T-helper 2 cell treated with Interferon-gamma antibody and Interleukin-4, amounts not matched to agents 5 μg/mL and 100 μg/mL, for 36 hours (primary cell): Measurements from ENCODE around the gene ELP6.
"Not testable (repeated sequence)": the region's sequence is repeated elsewhere in the genome, so short reads cannot be mapped to it uniquely, and the experiment has no call there.

Experiments used
- DNase-seq: peaks from one replicate; pipeline ENCODE4 v3.0.0; 2021; ENCODE audit warnings: low spot score
- H3K27ac Mint-ChIP-seq: one replicate; pipeline ENCODE4 v1.8.0; 2021; ENCODE audit warnings: mild to moderate bottlenecking, mixed read lengths
- H3K27me3 Mint-ChIP-seq: one replicate; pipeline ENCODE4 v1.8.0; 2021; ENCODE audit warnings: low read depth, mixed read lengths
- H3K36me3 Mint-ChIP-seq: one replicate; pipeline ENCODE4 v1.8.0; 2021; ENCODE audit warnings: low read depth, mixed read lengths
- H3K4me1 Mint-ChIP-seq: one replicate; pipeline ENCODE4 v1.8.0; 2021; ENCODE audit warnings: low read depth, mixed read lengths
- H3K4me3 Mint-ChIP-seq: one replicate; pipeline ENCODE4 v1.8.0; 2022; ENCODE audit warnings: mild to moderate bottlenecking, moderate library complexity, mixed read lengths
- H3K9me3 Mint-ChIP-seq: one replicate; pipeline ENCODE4 v1.8.0; 2021; ENCODE audit warnings: mixed read lengths

Gene ELP6

DNA sequence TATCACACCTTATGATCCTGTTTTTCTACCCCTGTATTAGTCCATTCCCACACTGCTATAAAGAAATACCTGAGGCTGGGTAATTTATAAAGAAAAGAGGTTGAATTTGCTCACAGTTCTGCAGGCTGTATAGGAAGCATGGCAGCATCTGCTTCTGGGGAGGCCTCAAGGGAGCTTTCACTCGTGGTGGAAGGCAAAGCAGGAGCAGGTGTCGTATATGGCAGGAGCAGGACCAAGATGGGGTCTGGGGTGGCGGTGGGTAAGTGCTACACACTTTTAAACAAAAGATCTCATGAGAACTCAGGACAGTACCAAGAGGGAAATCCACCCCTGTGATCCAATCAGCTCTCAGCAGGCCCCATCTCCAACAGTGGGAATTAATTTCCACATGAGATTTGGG, 22.3 kb downstream of the ELP6 start:
- H3K9me3 Mint-ChIP-seq = no peaks in the 10 kb centered on the region
- no peak for DNase-seq
- H3K36me3 Mint-ChIP-seq = peaks cover 22% of the 10 kb centered on the region
- no peaks in the 10 kb centered on the region for H3K4me1 Mint-ChIP-seq
- H3K27ac Mint-ChIP-seq = no peak overlapping the region
- no peaks in the 10 kb centered on the region for H3K27me3 Mint-ChIP-seq
- no peak overlapping the region for H3K4me3 Mint-ChIP-seq

DNA sequence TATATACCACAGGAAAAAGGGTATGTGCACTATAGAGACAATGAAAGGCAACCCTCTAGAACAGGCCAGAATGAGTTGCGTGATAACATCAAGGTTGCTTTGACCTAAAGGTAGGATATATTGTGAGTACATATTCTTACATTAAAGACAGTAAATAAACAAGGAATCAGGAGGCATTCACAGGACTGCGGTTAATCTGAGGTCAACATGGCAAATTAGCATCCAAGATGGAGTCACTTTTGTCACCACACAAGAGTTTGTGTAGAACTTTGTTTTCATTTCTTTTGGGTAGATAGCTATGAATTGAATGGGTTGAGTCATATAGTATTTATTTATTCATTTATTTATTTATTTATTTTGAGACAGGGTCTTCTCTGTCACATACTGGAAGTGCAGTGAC, 26.2 kb downstream of the ELP6 start:
- Mint-ChIP-seq H3K4me1 (no peaks in the 10 kb centered on the region), H3K9me3 (no peaks in the 10 kb centered on the region), H3K27ac (no peak overlapping the region), H3K4me3 (no peak overlapping the region), H3K36me3 (peaks cover 7% of the 10 kb centered on the region), H3K27me3 (no peaks in the 10 kb centered on the region)
- no peak for DNase-seq

GRCh38 chr3:47485812-47486211, 27.7 kb downstream of the ELP6 start:
- H3K27ac Mint-ChIP-seq = no peak overlapping the region
- no peaks in the 10 kb centered on the region for H3K9me3 Mint-ChIP-seq
- peaks cover 7% of the 10 kb centered on the region for H3K36me3 Mint-ChIP-seq
- DNase-seq = no peak
- no peaks in the 10 kb centered on the region for H3K27me3 Mint-ChIP-seq
- no peaks in the 10 kb centered on the region for H3K4me1 Mint-ChIP-seq
- no peak overlapping the region for H3K4me3 Mint-ChIP-seq

- Mint-ChIP-seq H3K36me3 (peaks cover 4% of the 10 kb centered on the region), H3K27me3 (no peaks in the 10 kb centered on the region), H3K9me3 (no peaks in the 10 kb centered on the region), H3K27ac (no peak overlapping the region), H3K4me3 (no peak overlapping the region), H3K4me1 (no peaks in the 10 kb centered on the region)
- DNase-seq = no peak
Observed at GRCh38 chr3:47482366-47482765, 31.1 kb downstream of the ELP6 start.

DNA sequence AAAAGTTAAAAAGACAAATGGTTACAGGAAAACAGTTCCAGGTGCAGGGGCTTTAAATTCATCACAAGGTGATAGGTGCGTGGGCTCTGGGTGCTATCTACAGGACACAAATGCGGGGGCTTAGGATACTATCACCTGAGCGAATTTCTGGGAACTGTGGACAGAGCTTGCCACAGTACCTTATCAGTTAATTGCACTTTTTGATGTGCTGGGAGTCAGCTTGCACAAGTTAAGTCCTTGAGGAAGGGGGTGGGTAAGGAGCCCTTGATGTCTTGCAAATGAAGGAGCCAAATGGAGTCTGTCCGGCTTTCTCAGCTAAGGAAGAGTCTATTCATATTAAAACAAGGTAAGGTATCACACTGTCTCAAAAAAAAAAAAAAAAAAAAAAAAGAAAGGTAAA, 31.7 kb downstream of the ELP6 start:
- not testable (repeated sequence) for H3K36me3 Mint-ChIP-seq, H3K27ac Mint-ChIP-seq, DNase-seq, H3K4me1 Mint-ChIP-seq, H3K4me3 Mint-ChIP-seq, H3K9me3 Mint-ChIP-seq, H3K27me3 Mint-ChIP-seq

- H3K27ac Mint-ChIP-seq, H3K4me3 Mint-ChIP-seq, H3K4me1 Mint-ChIP-seq, H3K36me3 Mint-ChIP-seq, H3K9me3 Mint-ChIP-seq, DNase-seq, H3K27me3 Mint-ChIP-seq: not testable (repeated sequence)
Observed at GRCh38 chr3:47480267-47480666, 33.2 kb downstream of the ELP6 start.

DNA sequence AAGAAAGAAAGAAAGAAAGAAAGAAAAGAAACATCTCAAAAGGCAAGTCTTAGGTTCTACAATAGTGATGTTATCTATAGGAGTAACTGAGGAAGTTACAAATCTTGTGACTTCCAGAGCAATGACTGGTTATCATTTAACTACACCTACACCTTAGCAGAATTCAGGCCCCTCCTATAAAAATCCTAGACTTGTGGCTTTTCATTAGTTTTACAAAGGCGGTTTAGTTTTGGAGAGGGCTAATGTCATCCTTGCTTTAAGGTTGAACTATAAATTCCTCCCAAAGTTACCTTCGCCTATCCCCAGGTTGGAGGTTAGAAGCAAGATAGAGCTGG, 33.7 kb downstream of the ELP6 start:
- DNase-seq = no peak
- Mint-ChIP-seq H3K27ac (no peak overlapping the region), H3K4me1 (peaks cover 9% of the 10 kb centered on the region), H3K9me3 (no peaks in the 10 kb centered on the region), H3K4me3 (no peak overlapping the region), H3K27me3 (no peaks in the 10 kb centered on the region), H3K36me3 (peaks cover 3% of the 10 kb centered on the region)

- no peak overlapping the region for H3K4me3 Mint-ChIP-seq
- no peak overlapping the region for H3K27ac Mint-ChIP-seq
- no peaks in the 10 kb centered on the region for H3K9me3 Mint-ChIP-seq
- peaks cover 16% of the 10 kb centered on the region for H3K4me1 Mint-ChIP-seq
- no peaks in the 10 kb centered on the region for H3K27me3 Mint-ChIP-seq
- no peak for DNase-seq
- peaks cover 3% of the 10 kb centered on the region for H3K36me3 Mint-ChIP-seq
Observed at GRCh38 chr3:47478022-47478421, 35.5 kb downstream of the ELP6 start.

DNA sequence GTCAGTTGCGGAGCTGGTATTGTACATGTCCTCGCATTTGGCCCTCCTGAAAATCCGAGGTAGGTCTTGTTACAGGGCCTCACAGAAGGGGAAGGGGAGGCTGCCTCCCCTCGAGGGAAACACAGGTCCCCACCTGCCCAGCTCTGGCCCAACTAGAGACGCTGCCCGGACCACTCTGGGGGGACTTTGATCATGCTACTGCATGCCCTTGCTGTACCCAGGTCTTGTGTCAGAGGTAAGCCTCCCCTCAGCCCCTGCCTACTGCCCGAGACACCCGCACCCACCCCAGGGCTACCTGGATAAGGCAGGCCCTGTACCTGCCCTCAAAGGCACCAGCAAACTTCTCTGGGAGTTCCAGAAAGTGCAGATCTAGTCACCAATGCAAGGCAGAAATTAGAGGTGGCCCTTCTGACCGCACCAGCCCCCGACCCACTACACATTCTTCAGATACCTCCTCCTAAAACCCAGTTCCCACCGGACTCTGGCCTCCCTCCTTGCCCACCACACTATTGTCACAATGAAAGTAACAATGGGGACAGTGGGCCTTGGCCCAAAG, 36.8 kb downstream of the ELP6 start:
- H3K4me3 Mint-ChIP-seq = peak overlapping the region; percentile 87
- DNase-seq = no peak

DNA sequence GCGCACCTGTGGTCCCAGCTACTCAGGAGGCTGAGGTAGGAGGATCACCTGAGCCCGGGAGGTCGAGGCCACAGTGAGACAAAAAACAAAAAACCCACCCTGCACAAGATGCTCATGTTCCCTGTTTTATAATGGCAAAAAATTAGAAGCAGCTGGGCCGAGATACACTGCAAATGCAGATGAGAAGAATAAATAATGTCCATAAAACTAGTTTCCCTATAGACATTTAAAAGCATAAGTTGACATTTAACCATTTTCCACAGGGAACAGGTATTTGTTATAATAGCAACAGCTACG, 37.2 kb downstream of the ELP6 start:
- DNase-seq = no peak
- Mint-ChIP-seq H3K9me3 (no peaks in the 10 kb centered on the region), H3K36me3 (peaks cover 3% of the 10 kb centered on the region), H3K4me1 (peaks cover 16% of the 10 kb centered on the region), H3K27ac (peak overlapping the region; percentile 85), H3K4me3 (peak overlapping the region; percentile 87), H3K27me3 (no peaks in the 10 kb centered on the region)

More for the DNA sequence above, 36.8 kb downstream of the ELP6 start:
- Mint-ChIP-seq H3K27ac (no peak overlapping the region), H3K27me3 (no peaks in the 10 kb centered on the region), H3K4me1 (peaks cover 16% of the 10 kb centered on the region), H3K36me3 (peaks cover 3% of the 10 kb centered on the region), H3K9me3 (no peaks in the 10 kb centered on the region)

- peak within 1 kb of the TSS; percentile 85 for H3K27ac Mint-ChIP-seq
- peak; percentile 95 for DNase-seq
- peak within 1 kb of the TSS; percentile 93 for H3K4me3 Mint-ChIP-seq
- peaks cover 3% of the 10 kb centered on the region for H3K36me3 Mint-ChIP-seq
- no peaks in the 10 kb centered on the region for H3K9me3 Mint-ChIP-seq
- H3K27me3 Mint-ChIP-seq = no peaks in the 10 kb centered on the region
- peaks cover 16% of the 10 kb centered on the region for H3K4me1 Mint-ChIP-seq
Observed at GRCh38 chr3:47475570-47476329, 37.8 kb downstream of the ELP6 start, which contains the start of gene SCAP. Gene SCAP (minus strand): TSS chr3:47475941. CDS start chr3:47442993, 32,948 bp downstream.

GRCh38 chr3:47475029-47475569, 38.4 kb downstream of the ELP6 start:
- DNase-seq = no peak
- Mint-ChIP-seq H3K4me3 (peak overlapping the region; percentile 93), H3K36me3 (peaks cover 3% of the 10 kb centered on the region), H3K27me3 (no peaks in the 10 kb centered on the region), H3K4me1 (peaks cover 16% of the 10 kb centered on the region), H3K27ac (peak overlapping the region; percentile 79), H3K9me3 (no peaks in the 10 kb centered on the region)

GRCh38 chr3:47473391-47473790, 40.1 kb downstream of the ELP6 start:
- Mint-ChIP-seq H3K36me3 (peaks cover 11% of the 10 kb centered on the region), H3K27ac (peak overlapping the region; percentile 28), H3K27me3 (no peaks in the 10 kb centered on the region), H3K9me3 (peaks cover under 1% of the 10 kb centered on the region), H3K4me1 (peaks cover 16% of the 10 kb centered on the region), H3K4me3 (peak overlapping the region; percentile 55)
- DNase-seq = no peak

- peaks cover 9% of the 10 kb centered on the region for H3K9me3 Mint-ChIP-seq
- DNase-seq = no peak
- peaks cover 11% of the 10 kb centered on the region for H3K4me1 Mint-ChIP-seq
- H3K4me3 Mint-ChIP-seq = no peak overlapping the region
- H3K27ac Mint-ChIP-seq = no peak overlapping the region
- H3K36me3 Mint-ChIP-seq = peaks cover 28% of the 10 kb centered on the region
- H3K27me3 Mint-ChIP-seq = no peaks in the 10 kb centered on the region
Observed at GRCh38 chr3:47469616-47470015, 43.9 kb downstream of the ELP6 start.

GRCh38 chr3:47468315-47468714, 45.2 kb downstream of the ELP6 start:
- H3K4me1 Mint-ChIP-seq, DNase-seq, H3K4me3 Mint-ChIP-seq, H3K27me3 Mint-ChIP-seq, H3K27ac Mint-ChIP-seq, H3K9me3 Mint-ChIP-seq: not testable (repeated sequence)
- H3K36me3 Mint-ChIP-seq = peaks cover 28% of the 10 kb centered on the region
